ENCODE data around the gene HS1BP3. TPM values are rescaled to one million over a fixed set of nuclear protein-coding genes. Genes with fewer than 3 reads are reported as not detected.

Gene HS1BP3
- total and polyA plus RNA-seq, 8 donors: 9.5 to 16.8 (median 10.8) TPM

DNA sequence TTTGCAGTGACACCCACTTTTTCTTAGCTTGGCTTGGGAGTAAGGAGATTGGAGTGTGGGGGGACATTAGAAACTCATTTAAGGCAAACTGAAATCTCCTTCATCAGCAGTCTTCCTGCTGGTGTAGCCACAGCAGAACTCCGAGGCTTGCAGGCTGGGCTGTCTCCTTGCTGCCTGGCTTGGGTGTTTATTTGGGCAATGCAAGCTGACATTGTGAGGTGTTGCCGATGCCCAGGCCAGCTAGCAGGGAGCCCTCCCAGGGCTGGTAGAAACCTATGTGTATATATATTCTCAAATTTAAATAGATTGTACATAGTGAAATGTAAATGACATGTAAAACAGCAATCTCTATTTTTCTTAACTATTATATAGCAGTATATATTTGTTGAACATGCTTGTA, 27.9 kb upstream of the HS1BP3 start:
- FAIRE-seq: no peak
- intact Hi-C loops (cut with DNase I): no loop called here

DNA sequence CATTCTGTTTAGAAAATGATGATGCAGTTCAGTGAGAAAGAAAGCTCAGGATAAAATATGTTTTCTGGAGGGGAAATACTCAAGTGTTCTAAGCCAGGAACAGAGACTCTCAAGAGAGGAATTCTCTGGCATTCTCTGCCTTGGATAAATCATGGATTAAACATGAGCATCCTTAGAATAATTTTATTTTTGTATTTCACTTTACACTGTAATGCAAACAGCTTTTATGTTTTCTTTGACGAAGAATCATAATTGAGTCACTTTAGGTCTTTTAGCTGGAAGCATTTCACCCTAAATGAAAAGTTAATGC, 27.1 kb upstream of the HS1BP3 start:
- 84 to 93% methylated on average over 1 of the region's 1 CpG for WGBS, 2 donors
- FAIRE-seq (no peak), ATAC-seq (no peak), DNase-seq (no peak)
- TF ChIP-seq, protein P1, sequence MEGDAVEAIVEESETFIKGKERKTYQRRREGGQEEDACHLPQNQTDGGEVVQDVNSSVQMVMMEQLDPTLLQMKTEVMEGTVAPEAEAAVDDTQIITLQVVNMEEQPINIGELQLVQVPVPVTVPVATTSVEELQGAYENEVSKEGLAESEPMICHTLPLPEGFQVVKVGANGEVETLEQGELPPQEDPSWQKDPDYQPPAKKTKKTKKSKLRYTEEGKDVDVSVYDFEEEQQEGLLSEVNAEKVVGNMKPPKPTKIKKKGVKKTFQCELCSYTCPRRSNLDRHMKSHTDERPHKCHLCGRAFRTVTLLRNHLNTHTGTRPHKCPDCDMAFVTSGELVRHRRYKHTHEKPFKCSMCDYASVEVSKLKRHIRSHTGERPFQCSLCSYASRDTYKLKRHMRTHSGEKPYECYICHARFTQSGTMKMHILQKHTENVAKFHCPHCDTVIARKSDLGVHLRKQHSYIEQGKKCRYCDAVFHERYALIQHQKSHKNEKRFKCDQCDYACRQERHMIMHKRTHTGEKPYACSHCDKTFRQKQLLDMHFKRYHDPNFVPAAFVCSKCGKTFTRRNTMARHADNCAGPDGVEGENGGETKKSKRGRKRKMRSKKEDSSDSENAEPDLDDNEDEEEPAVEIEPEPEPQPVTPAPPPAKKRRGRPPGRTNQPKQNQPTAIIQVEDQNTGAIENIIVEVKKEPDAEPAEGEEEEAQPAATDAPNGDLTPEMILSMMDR (IDR thresholded peaks at IDR 0.05): no peak
- no peaks in the 10 kb centered on the region for H3K9me3 ChIP-seq
- H3K36me3 ChIP-seq: no peaks in the 10 kb centered on the region
- H3K4me3 ChIP-seq: no peak overlapping the region
- H3K4me1 ChIP-seq: peaks cover 0 to 3% (median 0%) of the 10 kb centered on the region in 3 donors
- no peak overlapping the region for H3K27ac ChIP-seq
- intact Hi-C loops (cut with DNase I): no loop called here
- peaks cover 0 to 5% (median 0%) of the 10 kb centered on the region in 4 donors for H3K27me3 ChIP-seq

More for the DNA sequence above, 27.9 kb upstream of the HS1BP3 start:
- WGBS, 2 donors: 89 to 95% methylated on average over 2 of the region's 2 CpGs
- ATAC-seq (no peak), DNase-seq (no peak)
- Histone ChIP-seq H3K9me3 (no peaks in the 10 kb centered on the region), H3K4me1 (peaks cover 0 to 3% (median 0%) of the 10 kb centered on the region in 3 donors), H3K4me3 (no peak overlapping the region), H3K36me3 (no peaks in the 10 kb centered on the region), H3K27ac (no peak overlapping the region), H3K27me3 (no peaks in the 10 kb centered on the region)
- TF ChIP-seq, protein P1 (IDR thresholded peaks at IDR 0.05): no peak

DNA sequence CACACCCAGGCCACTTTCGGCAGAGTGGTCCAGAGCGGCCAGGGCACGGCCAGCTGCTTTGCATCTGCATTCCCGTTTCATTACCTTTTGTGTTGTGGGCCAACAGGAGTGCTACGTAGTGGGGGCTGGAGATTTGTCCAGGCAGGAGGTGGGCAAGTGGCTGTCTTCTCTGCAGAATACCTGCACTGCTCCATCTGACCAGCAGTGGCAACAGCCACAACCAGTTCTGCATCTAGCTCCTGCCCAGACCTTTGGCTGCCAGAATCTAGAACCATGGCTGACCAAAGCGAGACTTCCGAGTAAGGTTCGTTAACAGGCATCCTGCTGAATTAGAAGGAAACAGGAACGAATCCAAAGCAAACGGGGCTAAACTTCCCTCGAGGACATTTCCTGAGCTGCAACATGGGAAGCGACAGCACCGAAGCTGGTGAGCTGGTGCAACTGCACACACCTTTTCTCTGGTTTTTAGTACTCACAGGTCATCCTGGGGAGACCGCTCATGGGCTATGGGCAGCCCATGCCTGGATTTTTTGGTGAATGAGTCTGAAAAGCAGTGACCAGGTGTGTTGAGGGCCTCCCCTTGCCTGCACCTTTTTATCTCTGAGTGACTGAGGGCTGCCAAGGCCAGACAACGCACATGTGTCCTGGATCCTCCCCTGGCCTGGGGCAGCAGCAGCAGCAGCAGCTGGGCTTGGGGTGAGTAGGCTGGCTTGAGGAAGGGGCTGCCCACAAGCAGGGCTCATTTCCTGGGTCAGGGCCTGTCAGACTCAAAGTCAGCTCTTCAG, 26.6 kb upstream of the HS1BP3 start:
- no peaks in the 10 kb centered on the region for H3K36me3 ChIP-seq
- intact Hi-C loops (cut with DNase I): no loop called here
- FAIRE-seq: no peak
- peaks cover 0 to 7% (median 0%) of the 10 kb centered on the region in 4 donors for H3K27me3 ChIP-seq
- DNase-seq: no peak
- peaks cover 0 to 3% (median 0%) of the 10 kb centered on the region in 3 donors for H3K4me1 ChIP-seq
- H3K27ac ChIP-seq: no peak overlapping the region
- 80 to 83% methylated on average over 15 of the region's 15 CpGs for WGBS, 2 donors
- ATAC-seq: no peak
- TF ChIP-seq, protein P1 (IDR thresholded peaks at IDR 0.05): no peak
- no peak overlapping the region for H3K4me3 ChIP-seq
- H3K9me3 ChIP-seq: no peaks in the 10 kb centered on the region

DNA sequence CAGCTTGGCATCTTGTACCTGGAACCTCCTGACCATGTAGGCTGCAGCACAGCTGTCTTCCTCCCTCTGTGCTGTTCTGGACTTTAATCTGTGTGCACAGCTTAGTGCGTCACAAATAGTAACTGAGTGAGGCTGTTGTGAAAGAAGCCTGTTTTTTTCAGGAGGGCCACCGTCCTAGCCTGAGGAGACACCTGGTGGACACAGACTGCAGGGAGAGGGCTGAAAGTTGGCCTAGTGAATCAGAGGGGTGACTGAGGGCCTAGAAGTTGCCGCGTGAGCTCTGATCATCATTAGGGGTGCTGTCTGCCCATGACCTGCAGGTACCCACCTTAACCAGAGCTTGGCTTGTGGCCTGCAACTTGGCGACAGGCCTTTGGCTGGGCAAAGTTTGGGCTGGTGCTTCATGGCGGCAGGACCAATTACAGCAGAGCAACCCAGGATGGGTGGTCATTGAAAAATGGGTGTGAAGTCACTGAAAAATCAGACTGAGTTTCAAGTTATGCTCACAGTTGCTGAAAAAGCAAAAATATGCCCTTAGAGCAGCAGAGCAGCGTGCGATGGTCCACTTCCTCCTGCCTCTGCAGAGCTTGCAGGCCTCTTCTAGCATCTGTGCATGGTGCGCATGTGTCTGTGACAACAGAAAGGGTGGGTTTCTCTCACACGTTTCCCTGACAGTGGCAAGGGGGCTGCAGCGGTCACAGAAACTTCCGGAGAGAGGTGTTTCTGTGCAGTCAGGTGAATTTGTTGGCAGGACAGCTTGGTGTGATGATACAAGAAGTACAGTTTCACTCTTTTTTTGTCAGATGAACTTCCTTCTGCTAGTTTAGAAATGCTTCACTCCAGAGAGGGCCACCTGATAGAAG, 25.7 kb upstream of the HS1BP3 start:
- 74 to 80% methylated on average over 12 of the region's 12 CpGs for WGBS, 2 donors

More for the DNA sequence above, 25.7 kb upstream of the HS1BP3 start:
- ATAC-seq: peak; percentile 82 to 87 (median 84)
- Histone ChIP-seq H3K4me3 (no peak overlapping the region), H3K27ac (no peak overlapping the region), H3K27me3 (peaks cover 0 to 9% (median 0%) of the 10 kb centered on the region in 4 donors), H3K36me3 (no peaks in the 10 kb centered on the region), H3K4me1 (peaks cover 0 to 3% (median 0%) of the 10 kb centered on the region in 3 donors), H3K9me3 (no peaks in the 10 kb centered on the region)
- DNase-seq: no peak
- no peak for FAIRE-seq
- TF ChIP-seq, protein P1 (IDR thresholded peaks at IDR 0.05): no peak
- intact Hi-C loops (cut with DNase I): no loop called here

Data from pancreas (tissue), 10 donors.